HG03108 (cell line): ENCODE results near the gene ARHGAP12.
"Not testable (repeated sequence)": the region's sequence is repeated elsewhere in the genome, so short reads cannot be mapped to it uniquely, and the experiment has no call there.

Source experiments
- ATAC-seq: cut with Tn5 transposase; IDR thresholded peaks from one replicate; pipeline ENCODE4 v1.9.1; 2021; ENCODE audit warnings: moderate library complexity; ENCODE audit not compliant: unreplicated experiment

The ARHGAP12 gene

DNA sequence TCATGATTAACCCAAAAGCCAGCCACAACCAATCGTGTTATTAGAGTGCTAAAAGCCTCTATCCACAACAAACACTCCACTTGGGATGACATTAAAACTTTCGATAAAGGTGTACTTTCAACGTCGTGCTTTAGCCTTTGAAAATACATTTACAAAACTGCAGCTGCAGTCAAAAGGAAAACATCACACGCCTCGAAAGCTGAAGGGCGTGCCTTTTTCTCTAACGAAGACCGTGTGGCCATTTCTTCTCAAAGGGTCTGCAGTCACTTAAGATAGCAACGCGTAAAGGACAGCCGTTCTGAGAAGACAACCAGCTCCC is 1.1 kb downstream of the ARHGAP12 start:
- no peak for ATAC-seq

DNA sequence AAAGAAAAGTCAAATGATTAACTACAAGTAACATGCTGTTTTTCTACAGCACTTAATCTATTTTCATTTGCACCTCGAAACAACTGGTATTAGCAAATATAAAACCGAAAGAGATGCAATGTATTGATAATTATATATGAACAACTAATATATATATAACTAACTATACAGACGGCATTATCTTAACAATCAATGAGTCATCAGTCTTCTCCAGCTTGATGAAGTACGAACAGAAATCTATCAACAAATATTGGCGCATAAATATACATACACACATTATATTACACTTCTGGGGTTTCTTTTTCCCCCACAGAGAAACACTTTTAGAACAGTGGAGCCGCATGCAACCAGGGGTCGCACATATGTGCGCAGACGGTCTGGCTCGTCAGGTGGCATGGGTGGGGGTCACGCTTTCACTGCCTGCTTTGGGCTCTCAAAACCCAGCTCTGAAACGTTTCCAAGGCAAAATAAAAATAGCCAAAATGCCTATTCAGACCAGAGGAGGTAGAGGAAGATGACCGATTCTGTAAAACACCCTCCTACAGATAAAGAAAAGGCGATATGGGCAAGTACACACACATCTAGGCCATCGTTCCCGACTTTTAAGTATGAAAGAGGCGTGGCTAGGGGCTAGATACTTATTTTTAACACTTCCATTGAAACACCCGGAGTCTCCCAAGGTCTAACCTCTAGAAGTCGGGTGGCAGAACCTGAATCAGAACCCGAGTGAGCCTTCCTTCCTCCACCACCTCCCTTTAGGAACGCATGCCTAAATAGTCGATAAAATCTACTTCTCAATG is 1.7 kb downstream of the ARHGAP12 start:
- no peak for ATAC-seq

DNA sequence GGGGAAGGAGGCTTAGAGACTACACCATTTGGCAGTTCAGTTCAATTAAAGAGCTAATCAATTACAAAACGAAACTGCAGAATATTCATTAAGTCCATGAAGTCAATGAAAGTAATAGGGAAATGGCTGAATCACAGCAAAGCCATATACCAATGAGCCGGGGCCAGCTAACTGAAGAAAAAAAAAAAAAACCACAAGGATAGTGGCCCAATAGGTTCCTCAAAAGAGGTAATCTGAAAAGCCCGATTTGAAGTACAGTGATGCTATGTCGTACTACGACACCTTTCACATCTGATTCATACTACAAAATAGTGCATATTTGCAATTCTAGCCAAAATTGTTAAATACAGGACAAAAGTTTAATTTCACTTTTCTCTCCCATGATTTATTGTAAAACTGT is 2.5 kb downstream of the ARHGAP12 start:
- no peak for ATAC-seq

DNA sequence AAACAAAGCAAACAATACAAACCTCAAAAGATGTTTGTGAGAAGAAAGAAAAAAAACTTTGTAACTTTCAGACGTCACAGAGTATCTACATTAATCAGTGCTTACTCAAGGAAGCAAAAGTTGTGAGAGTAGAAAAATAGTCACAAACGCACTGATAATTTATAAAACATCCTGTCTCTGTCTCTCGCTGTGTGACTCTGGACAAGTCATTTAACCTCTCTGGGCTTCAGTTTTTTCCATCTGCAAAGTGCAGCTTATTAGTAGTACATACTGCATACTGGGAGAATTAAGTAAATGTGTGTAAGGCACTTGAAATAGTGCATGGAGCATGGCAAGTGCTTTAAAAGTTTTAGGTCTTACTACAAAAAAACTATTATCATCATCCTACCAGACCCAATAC is 3.8 kb downstream of the ARHGAP12 start:
- ATAC-seq: no peak

DNA sequence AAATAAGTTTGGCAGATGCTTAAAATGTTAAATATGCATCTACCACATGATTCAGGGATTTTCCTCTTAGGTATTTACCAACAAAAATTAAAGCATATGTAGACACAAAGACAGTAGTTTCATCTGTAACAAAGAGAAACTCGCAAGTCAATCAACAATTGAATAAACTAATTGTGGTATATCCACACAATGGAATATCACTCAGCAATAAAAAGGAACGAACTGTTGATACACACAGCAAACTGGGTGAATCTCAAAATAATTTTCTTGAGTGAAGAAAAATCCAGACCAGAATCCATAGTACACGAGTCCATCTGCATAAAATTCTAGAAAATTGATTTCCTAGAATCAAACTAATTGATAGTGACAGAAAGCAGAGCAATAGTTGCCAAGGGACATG is 5.2 kb downstream of the ARHGAP12 start:
- no peak for ATAC-seq

DNA sequence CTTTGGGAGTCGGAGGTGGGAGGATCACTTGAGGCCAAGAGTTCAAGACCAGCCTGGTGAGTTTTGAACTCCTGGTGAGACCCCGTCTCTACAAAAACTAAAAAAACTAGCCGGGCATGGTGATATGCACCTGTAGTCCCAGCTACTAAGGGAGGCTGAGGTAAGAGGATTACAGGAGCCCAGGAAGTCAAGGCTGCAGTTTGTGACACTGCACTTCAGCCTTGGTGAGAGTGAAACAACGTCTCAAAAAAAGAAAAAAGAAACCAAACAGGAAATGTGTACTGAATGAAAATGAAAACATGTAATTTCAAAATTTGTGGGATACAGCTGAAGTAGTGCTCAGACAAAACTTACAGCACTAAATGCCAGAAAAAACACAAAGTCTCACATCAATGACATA is 7.6 kb downstream of the ARHGAP12 start:
- peak; percentile 58 for ATAC-seq

DNA sequence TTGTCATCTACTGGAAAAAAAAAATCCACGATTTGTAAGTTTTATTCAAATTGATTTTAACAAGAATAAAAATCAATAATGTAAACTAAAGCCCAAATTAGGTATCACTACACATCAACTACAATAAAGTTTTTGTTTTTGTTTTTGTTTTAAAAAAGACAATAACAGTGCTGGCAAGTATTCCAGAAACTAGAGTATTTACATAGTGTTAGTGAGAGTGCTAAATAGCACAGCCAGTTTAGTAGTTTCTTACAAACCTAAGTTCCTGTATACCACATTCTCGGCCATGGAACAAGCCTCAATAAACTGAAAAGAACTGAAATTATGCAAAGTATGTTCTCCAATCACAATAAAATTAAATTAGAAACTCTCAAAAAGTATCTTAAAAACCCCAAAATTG is 8.1 kb downstream of the ARHGAP12 start:
- ATAC-seq: peak; percentile 56

DNA sequence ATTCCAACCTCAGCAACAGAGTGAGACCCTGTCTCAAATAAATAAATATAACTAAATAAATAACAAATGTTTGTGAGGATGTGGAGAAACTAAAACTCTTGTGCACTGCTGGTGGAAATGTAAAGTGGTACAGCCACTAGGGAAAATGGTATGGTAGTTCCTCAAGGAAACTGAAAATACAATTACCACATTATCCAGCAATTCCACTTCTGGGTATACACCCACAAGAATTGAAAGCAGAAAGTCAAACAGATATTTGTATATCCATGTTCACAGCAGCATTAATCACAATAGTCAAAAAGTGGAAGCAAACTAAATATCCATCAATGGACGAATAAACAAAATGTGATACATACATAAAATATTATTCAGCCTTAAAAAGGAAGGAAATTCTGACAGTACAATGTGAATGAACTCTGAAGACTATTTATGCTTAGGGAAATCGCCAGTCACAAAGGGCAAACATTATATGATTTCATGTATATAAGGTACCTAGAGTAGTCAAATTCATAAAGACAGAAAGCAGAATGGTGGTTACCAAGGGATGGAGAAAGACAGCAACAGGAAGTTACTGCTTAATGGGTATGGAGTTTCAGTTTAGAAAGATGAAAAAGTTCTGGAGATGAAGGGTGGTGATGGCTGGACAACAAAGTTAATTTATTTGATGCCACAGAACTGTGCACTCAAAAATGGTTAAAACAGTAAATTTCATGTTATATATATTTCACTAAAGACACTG is 9.8 kb downstream of the ARHGAP12 start:
- no peak for ATAC-seq

DNA sequence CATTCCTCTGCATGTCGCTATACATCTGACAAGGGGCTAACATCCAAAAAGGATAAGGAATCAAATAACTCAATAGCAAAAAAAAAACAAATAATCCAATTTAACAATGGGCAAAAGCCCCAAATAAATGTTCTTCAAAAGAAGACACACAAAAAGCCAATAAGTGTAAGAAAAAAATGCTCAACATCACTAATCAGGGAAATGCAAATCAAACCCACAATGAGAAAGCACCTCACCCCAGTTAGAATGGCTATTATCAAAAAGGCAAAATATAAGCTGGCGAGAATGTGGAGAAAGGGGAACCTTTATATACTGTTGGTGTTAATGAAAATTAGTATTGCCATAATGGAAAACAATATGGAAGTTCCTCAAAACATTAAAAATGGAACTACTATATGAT is 14.3 kb downstream of the ARHGAP12 start:
- ATAC-seq: no peak

DNA sequence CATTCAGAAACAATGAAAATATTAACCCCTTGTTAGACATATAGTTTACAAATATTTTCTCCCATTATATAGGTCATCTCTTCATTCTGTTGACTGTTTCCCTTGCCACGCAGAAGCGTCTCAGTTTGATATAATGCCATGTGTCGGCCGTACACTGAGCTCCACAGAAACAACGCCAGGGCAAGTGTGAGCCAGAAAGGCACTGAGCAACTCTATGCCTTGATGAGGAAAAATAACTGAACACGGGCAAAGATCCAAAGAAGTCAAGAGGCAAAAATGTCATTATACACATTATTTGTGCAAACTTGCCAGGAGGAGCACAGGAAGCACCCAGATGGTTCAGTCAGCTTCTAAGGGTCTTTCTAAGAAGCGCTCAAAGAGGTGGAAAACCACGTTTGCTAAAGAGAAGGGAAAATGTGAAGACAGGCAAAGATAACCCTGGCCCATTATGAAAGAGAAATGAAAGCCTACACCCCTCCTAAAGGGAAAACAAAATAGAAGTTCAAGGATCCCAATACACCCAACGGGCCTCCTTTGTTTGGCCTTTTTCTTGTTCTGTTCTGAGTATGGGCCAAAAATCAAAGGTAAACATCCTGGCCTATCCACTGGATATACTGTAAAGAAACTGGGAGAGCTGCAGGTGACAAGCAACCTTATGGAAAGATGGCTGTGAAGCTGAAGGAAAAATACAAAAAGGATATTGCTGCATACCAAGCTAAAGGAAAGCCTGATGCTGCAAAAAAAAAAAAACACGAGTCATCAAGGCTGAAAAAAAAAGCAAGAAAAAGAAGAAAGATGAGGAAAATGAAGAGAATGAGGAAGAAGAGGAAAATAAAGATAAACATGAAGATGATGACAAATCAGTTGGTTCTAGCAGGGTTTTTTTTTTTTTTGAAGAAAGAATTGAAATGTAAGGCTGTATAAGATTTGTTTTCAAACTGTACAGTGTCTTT is 15.5 kb downstream of the ARHGAP12 start:
- no peak for ATAC-seq

DNA sequence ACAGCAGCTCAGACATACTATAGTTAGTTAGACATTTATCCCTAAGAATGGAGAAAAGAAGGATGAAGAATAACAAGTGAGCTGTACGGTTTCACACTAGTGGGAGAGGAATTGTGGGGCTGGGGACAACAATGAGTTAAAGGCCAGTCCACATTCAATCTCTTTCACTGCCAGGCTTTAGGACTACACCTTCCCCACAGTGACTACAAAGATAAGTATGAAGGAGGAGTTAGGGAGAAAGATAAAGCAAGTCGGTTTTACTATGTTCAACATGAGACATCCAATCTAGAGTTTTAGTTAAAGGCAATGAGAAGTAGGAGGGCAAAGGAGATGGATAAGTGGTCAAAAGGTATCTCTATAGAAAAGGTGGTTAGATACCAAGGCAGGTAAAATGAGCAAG is 16.3 kb downstream of the ARHGAP12 start:
- ATAC-seq: no peak

DNA sequence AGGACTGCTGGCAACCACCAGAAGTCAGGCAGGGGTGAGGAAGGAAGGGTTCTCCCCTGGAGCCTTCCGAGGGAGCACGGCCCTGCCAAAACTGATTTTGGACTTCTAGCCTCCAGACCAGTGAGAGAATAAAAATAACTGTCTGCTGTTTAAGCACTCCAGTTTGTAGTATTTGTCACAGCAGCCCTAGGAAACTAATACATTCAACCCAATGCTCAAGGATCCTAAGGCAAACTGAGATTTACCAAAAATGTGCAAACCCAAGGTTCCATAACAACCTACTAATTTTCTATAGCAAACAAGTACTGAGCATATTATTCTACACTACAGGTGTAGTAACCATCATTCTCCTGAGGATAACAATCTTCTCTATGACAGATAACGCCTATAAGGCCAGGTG is 18.6 kb downstream of the ARHGAP12 start:
- ATAC-seq: no peak

DNA sequence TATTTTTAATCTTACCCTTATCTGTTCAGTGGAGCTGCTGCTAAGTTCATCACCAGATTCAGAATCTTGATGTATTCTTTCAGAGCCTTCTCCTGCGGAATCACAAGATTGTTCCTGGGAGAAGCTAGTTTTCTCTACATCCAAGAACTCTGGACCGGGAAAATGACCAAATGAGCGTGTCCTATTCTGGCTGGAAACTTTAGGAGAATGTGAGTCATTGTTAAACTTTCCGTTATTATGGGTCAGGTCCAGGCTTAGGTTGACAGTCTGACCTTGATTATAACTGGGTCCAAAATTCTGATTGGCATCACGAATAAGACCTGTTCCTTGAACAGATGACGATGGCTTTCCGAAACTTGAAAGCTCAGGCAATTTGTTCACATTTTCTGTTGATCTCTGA is 20.5 kb downstream of the ARHGAP12 start:
- ATAC-seq: no peak

DNA sequence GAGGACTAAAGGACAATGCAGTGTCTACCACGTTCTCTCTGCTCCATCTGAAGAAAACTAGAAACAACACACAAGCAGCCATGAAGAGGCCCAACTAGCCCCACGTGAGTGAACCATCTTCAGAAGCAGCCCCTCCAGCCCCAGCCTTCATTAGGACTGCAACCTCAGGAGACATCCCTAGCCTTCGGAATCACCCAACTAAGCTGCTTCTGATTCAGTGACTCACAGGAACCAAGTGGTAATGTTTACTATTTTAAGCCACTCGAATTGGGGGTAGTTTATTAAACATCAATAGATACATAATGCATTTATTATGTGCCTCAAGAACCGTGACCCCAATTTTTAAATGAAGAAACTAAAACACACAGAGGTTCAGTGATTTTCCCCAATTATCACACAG is 22.6 kb downstream of the ARHGAP12 start:
- ATAC-seq: no peak

DNA sequence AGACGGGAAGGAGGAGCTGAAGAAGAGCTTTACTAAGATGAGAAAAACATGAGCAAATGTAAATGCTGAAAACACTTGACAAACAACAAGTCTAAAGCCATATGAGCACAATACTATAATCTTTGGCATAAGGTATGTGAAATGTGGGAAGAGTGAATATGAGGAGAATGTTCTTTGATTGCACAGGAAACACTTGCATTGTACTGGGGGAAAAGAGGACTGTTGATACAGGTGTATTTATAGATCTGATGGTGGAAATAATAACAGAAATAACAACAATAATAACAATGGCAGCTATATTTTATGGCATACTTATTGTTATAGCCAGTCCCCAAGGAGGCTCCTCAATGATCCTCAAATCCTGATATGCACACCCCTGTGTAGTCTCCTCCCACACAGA is 23.0 kb downstream of the ARHGAP12 start:
- no peak for ATAC-seq

DNA sequence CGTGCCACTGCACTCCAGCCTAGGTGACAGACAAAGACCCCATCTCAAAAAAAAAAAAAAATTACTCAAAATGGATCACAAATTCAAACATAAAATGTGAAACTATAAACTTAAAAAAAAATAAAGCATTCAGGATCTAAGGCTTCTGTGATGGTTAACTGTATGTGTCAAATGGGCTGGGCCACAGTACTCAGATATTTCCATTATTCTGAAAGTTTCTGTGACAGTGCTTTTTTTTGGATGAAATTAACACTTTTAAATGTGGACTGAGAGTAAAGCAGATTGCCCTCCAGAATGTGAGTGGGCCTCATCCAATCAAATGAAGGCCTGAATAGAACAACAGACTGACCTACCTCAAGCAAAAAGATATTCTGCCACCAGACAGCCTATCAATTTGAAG is 26.0 kb downstream of the ARHGAP12 start:
- ATAC-seq: no peak

DNA sequence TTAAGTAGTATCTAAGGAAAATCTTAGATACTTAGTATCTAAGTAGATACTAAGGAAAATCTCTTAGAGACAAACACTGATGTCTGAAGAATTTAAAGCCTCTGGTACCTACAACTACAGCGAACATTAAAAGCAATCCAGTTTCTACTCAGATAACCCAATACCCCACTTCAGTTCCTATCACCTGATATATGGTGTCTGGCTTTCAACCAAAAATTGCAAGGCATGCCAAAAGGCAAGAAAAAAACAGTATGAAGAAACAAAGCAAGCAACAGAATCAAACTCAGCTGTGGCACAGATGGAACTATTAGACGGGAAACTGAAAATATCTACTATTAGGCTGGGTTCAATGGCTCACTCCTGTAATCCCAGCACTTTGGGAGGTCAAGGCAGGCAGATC is 31.1 kb downstream of the ARHGAP12 start:
- ATAC-seq: no peak

DNA sequence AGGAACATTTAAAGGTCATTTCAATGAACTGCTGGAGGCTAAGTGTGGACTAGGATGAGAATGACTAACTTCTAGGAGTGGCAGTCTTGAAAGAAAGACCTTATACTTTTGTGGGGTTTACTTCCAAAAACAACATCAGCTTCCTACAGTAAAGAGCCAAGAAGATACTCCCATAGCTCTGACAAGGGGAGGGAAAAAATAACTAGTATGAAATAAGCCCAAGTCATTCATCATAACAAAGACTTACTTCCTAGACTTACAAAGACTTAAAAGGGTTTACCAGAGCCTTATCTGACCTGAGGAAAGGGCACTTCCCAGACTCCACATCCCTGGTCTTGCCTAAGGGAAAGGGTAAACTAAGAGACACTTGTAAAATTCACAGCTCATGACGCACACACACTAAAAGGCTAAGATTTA is 31.7 kb downstream of the ARHGAP12 start:
- no peak for ATAC-seq

DNA sequence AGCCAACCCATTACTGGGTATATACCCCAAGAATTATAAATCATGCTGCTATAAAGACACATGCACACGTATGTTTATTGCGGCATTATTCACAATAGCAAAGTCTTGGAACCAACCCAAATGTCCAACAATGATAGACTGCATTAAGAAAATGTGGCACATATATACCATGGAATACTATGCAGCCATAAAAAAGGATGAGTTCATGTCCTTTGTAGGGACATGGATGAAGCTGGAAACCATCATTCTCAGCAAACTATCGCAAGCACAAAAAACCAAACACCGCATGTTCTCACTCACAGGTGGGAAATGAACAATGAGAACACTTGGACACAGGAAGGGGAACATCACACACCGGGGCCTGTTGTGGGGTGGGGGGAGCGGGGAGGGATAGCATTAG is 32.9 kb downstream of the ARHGAP12 start:
- ATAC-seq: not testable (repeated sequence)

DNA sequence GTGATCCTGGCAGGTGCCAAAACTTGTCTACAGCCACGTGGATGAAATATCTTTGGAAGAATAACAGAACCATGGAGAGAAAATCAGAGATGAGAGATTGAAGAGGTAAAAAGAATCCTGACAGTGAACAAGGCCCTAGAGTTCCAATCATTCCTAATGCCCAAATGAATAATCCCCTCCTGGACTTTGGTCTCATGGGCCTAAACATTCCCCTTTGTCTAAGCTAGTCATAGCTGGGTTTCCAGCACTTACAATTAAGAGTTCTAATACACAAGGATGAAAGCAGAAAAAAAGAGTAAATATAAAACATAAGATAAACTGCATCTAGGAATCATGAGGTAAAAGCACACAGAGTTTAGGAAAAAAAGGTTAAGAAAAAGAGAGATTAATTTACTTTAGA is 40.2 kb downstream of the ARHGAP12 start:
- ATAC-seq: no peak

DNA sequence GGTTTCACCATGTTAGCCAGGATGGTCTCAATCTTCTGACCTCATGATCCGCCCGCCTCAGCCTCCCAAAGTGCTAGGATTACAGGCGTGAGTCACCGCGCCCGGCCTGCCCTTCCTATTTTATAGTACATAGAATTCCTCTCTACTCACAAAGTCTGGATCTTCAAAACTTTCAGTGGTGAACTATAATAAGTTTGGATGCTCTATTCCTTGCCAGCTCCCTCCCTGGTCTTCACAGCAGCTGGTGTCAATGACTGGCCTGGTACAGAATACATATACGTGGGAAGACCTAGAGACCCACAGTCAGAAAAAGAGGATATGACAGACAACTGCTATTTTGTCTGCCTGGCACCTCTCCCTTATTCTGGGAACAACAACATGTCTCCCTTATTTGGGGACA is 40.8 kb downstream of the ARHGAP12 start:
- no peak for ATAC-seq

DNA sequence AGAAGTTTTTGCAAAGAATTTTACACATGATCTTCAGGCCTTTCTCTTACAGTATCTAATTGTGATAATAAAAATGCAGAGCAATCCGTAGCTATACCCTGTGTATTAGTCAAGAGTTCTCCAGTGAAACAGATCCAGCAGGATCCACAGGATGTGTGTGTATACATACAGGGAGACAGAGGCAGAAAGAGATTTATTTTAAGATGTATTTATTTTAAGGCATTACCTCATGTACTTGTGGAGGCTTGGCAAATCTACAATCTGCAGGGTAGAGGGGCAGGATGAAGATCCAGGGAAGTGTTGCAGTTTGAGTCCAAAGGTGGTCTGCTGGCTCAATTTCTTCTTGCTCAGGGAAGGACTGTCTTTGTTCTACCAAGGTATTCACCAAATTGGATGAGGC is 41.7 kb downstream of the ARHGAP12 start:
- no peak for ATAC-seq
